GM06990 (cell line): ENCODE data around the gene TSPO.
"Not testable (repeated sequence)": the region's sequence is repeated elsewhere in the genome, so short reads cannot be mapped to it uniquely, and the experiment has no call there.

Experiments
- DNase-seq: peaks from one replicate; pipeline ENCODE4 v3.0.0-alpha.2; 2011; ENCODE audit not compliant: insufficient read length; ENCODE audit errors: extremely low read depth
- H3K27me3 ChIP-seq: replicated peaks from 2 replicates; pipeline ENCODE4 v1.6.0; 2011; ENCODE audit warnings: low read length; ENCODE audit not compliant: control insufficient read depth, insufficient read depth
- H3K36me3 ChIP-seq: 2 replicates; pipeline ENCODE4 v1.5.1; 2011; ENCODE audit warnings: low read length; ENCODE audit not compliant: control insufficient read depth, insufficient read depth
- H3K4me3 ChIP-seq: replicated peaks from 2 replicates; pipeline ENCODE4 v1.5.1; 2011; ENCODE audit warnings: low read depth, mild to moderate bottlenecking, control low read depth, low read length
- CTCF ChIP-seq: IDR thresholded peaks from 2 replicates; pipeline ENCODE4 v1.5.1; 2011; ENCODE audit warnings: low read length, control low read depth, mild to moderate bottlenecking, inconsistent platforms; ENCODE audit not compliant: insufficient read depth, poor library complexity, severe bottlenecking

Gene TSPO

GRCh38 chr22:43151251-43152002 is at the start of gene TSPO:
Gene TSPO, plus strand, starts transcription at chr22:43151559. Its CDS starts 7,680 bp downstream, at chr22:43159239.
- Histone ChIP-seq H3K4me3 (peak within 1 kb of the TSS; percentile 71), H3K36me3 (no peaks in the 10 kb centered on the region)

GRCh38 chr22:43104056-43104625 is 47.2 kb upstream of the TSPO start:
- DNase-seq, H3K36me3 ChIP-seq, H3K4me3 ChIP-seq, H3K27me3 ChIP-seq: not testable (repeated sequence)

More at GRCh38 chr22:43151251-43152002, at the start of gene TSPO:
- TF ChIP-seq CTCF, result no peak
- H3K27me3 ChIP-seq, result no peaks in the 10 kb centered on the region
- DNase-seq, result no peak

- H3K36me3 ChIP-seq, H3K4me3 ChIP-seq, DNase-seq, H3K27me3 ChIP-seq: not testable (repeated sequence)
Observed at GRCh38 chr22:43104950-43105349, 46.4 kb upstream of the TSPO start.

GRCh38 chr22:43106302-43106701 is 45.1 kb upstream of the TSPO start:
- Histone ChIP-seq H3K27me3 (no peaks in the 10 kb centered on the region; the same call in 1 of the 2 replicates), H3K4me3 (no peak overlapping the region), H3K36me3 (no peaks in the 10 kb centered on the region)
- TF ChIP-seq CTCF, result no peak
- DNase-seq, result no peak

GRCh38 chr22:43109511-43109910 is 41.8 kb upstream of the TSPO start:
- TF ChIP-seq CTCF, result no peak
- Histone ChIP-seq H3K36me3 (no peaks in the 10 kb centered on the region), H3K4me3 (no peak overlapping the region), H3K27me3 (no peaks in the 10 kb centered on the region; the same call in 1 of the 2 replicates)
- no peak for DNase-seq

GRCh38 chr22:43109921-43110443 is 41.4 kb upstream of the TSPO start:
- H3K27me3 ChIP-seq, result no peaks in the 10 kb centered on the region; the same call in 1 of the 2 replicates
- H3K36me3 ChIP-seq, result no peaks in the 10 kb centered on the region
- no peak for TF ChIP-seq CTCF
- peak overlapping the region; percentile 76 for H3K4me3 ChIP-seq
- DNase-seq, result no peak
